Ishikawa (cell line): ENCODE measurements around the gene PNN.

Source experiments
- CEBPB ChIP-seq: IDR thresholded peaks from 2 replicates; pipeline ENCODE4 v1.6.1; 2012
- CREB1 ChIP-seq: IDR thresholded peaks from 2 replicates; pipeline ENCODE4 v1.6.1; 2012; ENCODE audit warnings: low read depth
- EGR1 ChIP-seq: IDR thresholded peaks from 2 replicates; pipeline ENCODE4 v1.6.1; 2012
- EP300 ChIP-seq: IDR thresholded peaks from 2 replicates; pipeline ENCODE4 v1.6.1; 2012; ENCODE audit warnings: borderline replicate concordance
- FOXM1 ChIP-seq: IDR thresholded peaks from 2 replicates; pipeline ENCODE4 v1.6.1; 2012; ENCODE audit warnings: low read depth, borderline replicate concordance
- MAX ChIP-seq: IDR thresholded peaks from 2 replicates; pipeline ENCODE4 v1.6.1; 2012
- NFIC ChIP-seq: IDR thresholded peaks from 2 replicates; pipeline ENCODE4 v1.6.1; 2012
- RAD21 ChIP-seq: IDR thresholded peaks from 2 replicates; pipeline ENCODE4 v1.6.1; 2012; ENCODE audit warnings: low read depth
- REST ChIP-seq: IDR thresholded peaks from 2 replicates; pipeline ENCODE4 v1.6.1; 2012; ENCODE audit warnings: low read depth, mild to moderate bottlenecking
- TAF1 ChIP-seq: IDR thresholded peaks from 2 replicates; pipeline ENCODE4 v1.6.1; 2012; ENCODE audit warnings: low read depth, mild to moderate bottlenecking
- TCF12 ChIP-seq: IDR thresholded peaks from 2 replicates; pipeline ENCODE4 v1.6.1; 2012; ENCODE audit warnings: low read depth
- TEAD4 ChIP-seq: IDR thresholded peaks from 2 replicates; pipeline ENCODE4 v1.6.1; 2012
- USF1 ChIP-seq: IDR thresholded peaks from 2 replicates; pipeline ENCODE4 v1.6.1; 2012
- YY1 ChIP-seq: IDR thresholded peaks from 2 replicates; pipeline ENCODE4 v1.6.1; 2012; ENCODE audit warnings: low read depth
- ZBTB7A ChIP-seq: IDR thresholded peaks from 2 replicates; pipeline ENCODE4 v1.6.1; 2012; ENCODE audit warnings: low read depth

PNN gene

GRCh38 chr14:39157491-39157890 is 17.6 kb upstream of the PNN start:
- TF ChIP-seq ZBTB7A (no peak), CREB1 (no peak), USF1 (no peak), CEBPB (no peak), EGR1 (no peak), MAX (no peak), TCF12 (no peak), RAD21 (no peak), YY1 (no peak), EP300 (no peak), FOXM1 (no peak), TAF1 (no peak), NFIC (no peak), REST (no peak), TEAD4 (no peak)

- TF ChIP-seq TEAD4, result no peak
- no peak for TF ChIP-seq USF1
- TF ChIP-seq YY1, result no peak
- no peak for TF ChIP-seq TAF1
- TF ChIP-seq EGR1, result no peak
- no peak for TF ChIP-seq EP300
Measured at GRCh38 chr14:39158222-39158858, 16.7 kb upstream of the PNN start.

GRCh38 chr14:39160494-39160893 is 14.6 kb upstream of the PNN start:
- TF ChIP-seq FOXM1 (no peak), EP300 (no peak), EGR1 (no peak), ZBTB7A (no peak), TCF12 (no peak), YY1 (no peak), TEAD4 (no peak), REST (no peak), USF1 (no peak), RAD21 (no peak), CREB1 (no peak), MAX (no peak), NFIC (no peak), TAF1 (no peak), CEBPB (no peak)

GRCh38 chr14:39168591-39168990 is 6.5 kb upstream of the PNN start:
- TF ChIP-seq CREB1, result no peak
- TF ChIP-seq REST, result no peak
- no peak for TF ChIP-seq ZBTB7A
- no peak for TF ChIP-seq CEBPB
- no peak for TF ChIP-seq FOXM1
- no peak for TF ChIP-seq NFIC
- TF ChIP-seq USF1, result no peak
